ENCODE results near the gene ENOX1. TPM values are rescaled to one million over a fixed set of nuclear protein-coding genes. Genes with fewer than 3 reads are reported as not detected.

ENOX1 gene
- total and polyA plus RNA-seq, 2 of the 13 experiments (the other 11 are each of a cell fraction or from before 2014, with no cell fraction given): not detected

GRCh38 chr13:43675577-43675976 is 111.2 kb downstream of the ENOX1 start:
- ChIA-PET CTCF (ENCODE audit: low intra/inter-chr PET ratio, low total read pairs) (no interaction called here), POLR2A (no interaction called here)
- no peaks in the 10 kb centered on the region for H3K36me3 ChIP-seq (replicated peaks in 1 of 2; ENCODE audit: control insufficient read depth in 1 of 2, insufficient read depth in 2 of 2, low read length in 2 of 2)
- no peak overlapping the region for H3K9ac ChIP-seq (ENCODE audit: insufficient read depth, low read depth, low read length)
- H3K79me2 ChIP-seq (ENCODE audit: insufficient read depth, low read length): no peaks in the 10 kb centered on the region
- ATAC-seq: no peak
- no peaks in the 10 kb centered on the region for H3K4me1 ChIP-seq (ENCODE audit: insufficient read depth, low read length)
- no peak overlapping the region for H3K4me2 ChIP-seq (ENCODE audit: low read depth, low read length)
- H3K9me3 ChIP-seq (ENCODE audit: low read length): no peaks in the 10 kb centered on the region
- FAIRE-seq: no peak
- no peak for DNase-seq (ENCODE audit: low spot score)
- intact Hi-C loops (cut with micrococcal nuclease; ENCODE audit: unreplicated experiment) (no loop called here), in situ Hi-C loops (cut with HindIII; ENCODE audit: extremely low pct_ligation_motif_present, low pct_unique_long_range_greater_than_20kb) (no loop called here)
- H2AFZ ChIP-seq (ENCODE audit: low read length): no peak overlapping the region
- no peak overlapping the region for H3K4me3 ChIP-seq (replicated peaks in 1 of 3; ENCODE audit: insufficient read depth in 1 of 3, low read depth in 2 of 3, low read length in 3 of 3)
- H4K20me1 ChIP-seq (ENCODE audit: insufficient read depth, low read length): no peaks in the 10 kb centered on the region
- TF ChIP-seq KDM4B (CRISPR knock-in tag; IDR thresholded peaks at IDR 0.05): no peak
- no peak for TF ChIP-seq ZNF275 (CRISPR knock-in tag; IDR thresholded peaks at IDR 0.05; ENCODE audit: borderline replicate concordance)
- TF ChIP-seq RERE (CRISPR knock-in tag; IDR thresholded peaks at IDR 0.05; ENCODE audit: low read depth): no peak
- TF ChIP-seq NAIF1 (CRISPR knock-in tag; IDR thresholded peaks at IDR 0.05; ENCODE audit: borderline replicate concordance): no peak
- no peak for TF ChIP-seq ZNF18 (CRISPR knock-in tag; IDR thresholded peaks at IDR 0.05; ENCODE audit: insufficient replicate concordance)
- H3K27ac ChIP-seq (ENCODE audit: extremely low read length, insufficient read depth, low read length): no peak overlapping the region
- no TSS peak for BruUV-seq (replicated peaks)
- 0% methylated on average over 6 of the region's 6 CpGs for WGBS (ENCODE audit: low lambda C conversion rate)
- H3K27me3 ChIP-seq (ENCODE audit: control insufficient read depth in 1 of 2, insufficient read depth in 2 of 2, low read length in 2 of 2): no peaks in the 10 kb centered on the region

All from HepG2 (cell line).